GM11168 (cell line): ENCODE measurements around the gene GP9.

ENCODE experiments used
- in situ Hi-C: fragments of 300-500 bp; cut with MboI; formaldehyde crosslinking; loops from one replicate; pipeline ENCODE4 v1.12.0; 2022; ENCODE audit warnings: low sequenced_read_pairs; ENCODE audit not compliant: unreplicated experiment

The GP9 gene

DNA sequence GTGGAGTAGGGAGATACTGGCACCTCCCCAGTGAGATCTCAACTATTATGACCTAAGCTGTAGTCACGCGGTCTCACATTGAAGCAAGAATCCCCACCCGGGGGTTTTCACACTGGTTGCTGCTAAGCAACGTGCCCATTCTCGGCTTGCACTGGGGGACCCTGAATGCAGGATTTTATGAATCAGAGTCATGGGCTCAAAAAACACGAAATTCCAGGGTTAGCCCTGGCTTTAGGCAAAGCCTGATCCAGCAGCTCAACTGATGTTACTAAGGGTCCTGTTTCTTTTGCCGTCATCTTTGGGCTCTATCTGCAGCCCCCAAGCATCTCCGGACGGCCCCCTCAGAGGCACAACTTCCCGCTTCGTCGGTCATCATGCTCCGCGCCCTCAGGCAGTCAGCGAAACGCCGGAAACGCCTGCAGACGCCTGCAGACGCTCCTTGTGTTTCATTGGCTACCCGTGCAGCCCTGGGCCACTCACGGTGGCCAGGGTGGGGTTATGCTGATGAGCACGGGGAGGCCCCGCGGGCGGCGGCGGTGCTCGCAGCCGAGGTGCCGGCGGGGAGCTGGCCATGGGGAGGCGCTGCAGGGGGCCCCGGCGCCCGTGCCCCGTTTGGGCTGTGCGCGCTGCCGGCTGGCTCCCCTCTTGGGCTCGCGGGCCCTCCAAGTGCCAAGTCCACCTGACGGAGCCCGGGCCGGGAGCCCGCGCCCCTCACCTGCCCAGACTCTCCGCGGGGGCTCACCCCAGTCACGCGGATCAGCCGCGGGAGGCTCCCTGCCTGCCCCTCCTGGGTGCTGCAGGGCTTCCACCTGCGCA lies 33.6 kb upstream of the GP9 start:
- in situ Hi-C loops: no loop called here

GRCh38 chr3:129027544-129027880 lies 33.1 kb upstream of the GP9 start:
- in situ Hi-C loops: no loop called here

GRCh38 chr3:129028866-129029265 lies 31.7 kb upstream of the GP9 start:
- in situ Hi-C loops: no loop called here

GRCh38 chr3:129030611-129031010 lies 30.0 kb upstream of the GP9 start:
- in situ Hi-C loops: no loop called here

DNA sequence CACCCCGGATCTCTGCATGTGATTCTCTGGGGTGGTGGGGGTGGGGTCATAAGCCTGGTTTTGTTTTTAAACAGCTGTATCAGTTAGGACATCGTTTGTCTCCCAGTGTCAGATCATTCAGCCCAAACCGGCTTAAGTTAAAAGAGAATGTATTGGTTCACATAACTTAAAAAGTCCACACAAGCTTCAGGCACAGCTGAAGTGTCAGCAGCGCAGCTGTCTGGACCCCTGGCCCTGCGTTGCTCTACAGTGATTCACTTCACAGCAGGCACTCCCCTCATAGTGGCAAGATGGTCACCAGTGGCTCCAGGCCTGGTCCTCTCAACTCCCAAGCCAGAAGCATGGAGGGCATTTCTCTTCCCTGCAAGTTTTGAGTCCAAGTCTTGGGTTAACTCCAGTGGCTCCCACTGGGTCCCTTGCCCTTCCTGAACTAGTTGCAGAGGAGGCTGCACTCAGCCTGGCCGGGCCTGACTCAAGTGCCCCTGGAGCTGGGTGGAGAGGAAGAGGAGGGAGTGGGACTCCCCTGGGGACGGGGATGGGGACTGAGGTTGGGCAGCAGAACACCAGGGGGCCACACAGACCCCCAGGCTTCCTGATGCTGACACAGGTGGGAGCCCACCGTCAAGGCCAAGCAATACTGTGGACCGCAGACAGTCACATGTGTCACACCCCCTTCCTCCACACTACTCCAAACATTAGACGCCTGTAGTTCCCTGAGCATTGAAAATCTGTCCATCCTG lies 28.9 kb upstream of the GP9 start:
- in situ Hi-C loops: no loop called here

GRCh38 chr3:129032716-129033115 lies 27.9 kb upstream of the GP9 start:
- in situ Hi-C loops: no loop called here

DNA sequence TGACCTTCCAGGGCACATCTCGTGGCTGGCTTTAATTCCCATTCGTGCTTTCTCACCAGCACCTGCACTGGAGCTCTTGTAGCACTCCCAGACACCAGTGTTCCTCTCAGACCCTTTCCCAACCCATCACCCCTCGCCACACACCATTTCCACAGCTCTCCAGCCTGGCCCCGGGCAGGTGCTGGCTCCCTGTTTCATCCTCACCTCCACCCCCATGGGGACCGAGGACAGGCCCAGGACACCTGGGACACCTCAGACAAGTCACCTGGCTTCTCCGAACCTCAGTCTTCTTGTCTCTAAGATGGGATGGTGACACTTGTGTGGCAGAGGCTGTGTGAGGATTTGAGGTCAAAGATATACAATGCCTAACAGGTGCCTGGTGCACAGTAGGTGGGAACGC lies 27.4 kb upstream of the GP9 start:
- in situ Hi-C loops: no loop called here

DNA sequence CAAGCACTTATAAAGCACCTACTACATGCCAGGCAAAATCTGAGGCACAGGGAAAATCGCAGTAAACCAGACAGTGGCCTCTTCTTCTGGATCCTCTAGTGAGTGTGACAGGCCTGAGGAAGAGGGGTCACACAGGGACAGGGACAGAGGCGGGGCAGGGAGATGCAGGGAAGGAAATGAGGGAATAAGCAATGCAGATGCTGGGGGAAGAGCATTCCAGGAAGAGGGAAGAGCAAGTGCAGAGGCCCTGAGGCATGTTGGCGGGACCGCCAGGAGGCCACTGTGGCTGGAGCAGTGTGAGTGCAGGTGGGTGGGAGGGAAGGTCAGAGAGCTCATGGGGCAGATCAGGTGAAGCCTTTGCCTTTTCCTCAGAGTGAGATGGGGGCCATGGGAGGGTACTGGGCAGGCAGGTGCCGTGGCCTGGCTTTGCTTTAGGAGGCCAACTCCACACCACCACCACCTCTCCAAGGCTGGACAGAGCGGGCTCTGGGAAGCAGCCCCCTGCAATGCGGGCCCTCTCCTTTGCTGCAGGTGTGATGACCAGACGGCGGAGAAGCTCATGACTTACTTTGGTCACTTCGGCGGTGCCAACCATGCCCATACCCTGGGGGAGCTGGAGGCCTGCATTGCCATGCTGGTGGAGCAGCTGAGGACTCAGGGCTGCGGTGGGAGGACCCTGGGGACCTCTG lies 26.8 kb upstream of the GP9 start:
- in situ Hi-C loops: no loop called here

GRCh38 chr3:129034642-129035041 lies 25.9 kb upstream of the GP9 start:
- in situ Hi-C loops: no loop called here

DNA sequence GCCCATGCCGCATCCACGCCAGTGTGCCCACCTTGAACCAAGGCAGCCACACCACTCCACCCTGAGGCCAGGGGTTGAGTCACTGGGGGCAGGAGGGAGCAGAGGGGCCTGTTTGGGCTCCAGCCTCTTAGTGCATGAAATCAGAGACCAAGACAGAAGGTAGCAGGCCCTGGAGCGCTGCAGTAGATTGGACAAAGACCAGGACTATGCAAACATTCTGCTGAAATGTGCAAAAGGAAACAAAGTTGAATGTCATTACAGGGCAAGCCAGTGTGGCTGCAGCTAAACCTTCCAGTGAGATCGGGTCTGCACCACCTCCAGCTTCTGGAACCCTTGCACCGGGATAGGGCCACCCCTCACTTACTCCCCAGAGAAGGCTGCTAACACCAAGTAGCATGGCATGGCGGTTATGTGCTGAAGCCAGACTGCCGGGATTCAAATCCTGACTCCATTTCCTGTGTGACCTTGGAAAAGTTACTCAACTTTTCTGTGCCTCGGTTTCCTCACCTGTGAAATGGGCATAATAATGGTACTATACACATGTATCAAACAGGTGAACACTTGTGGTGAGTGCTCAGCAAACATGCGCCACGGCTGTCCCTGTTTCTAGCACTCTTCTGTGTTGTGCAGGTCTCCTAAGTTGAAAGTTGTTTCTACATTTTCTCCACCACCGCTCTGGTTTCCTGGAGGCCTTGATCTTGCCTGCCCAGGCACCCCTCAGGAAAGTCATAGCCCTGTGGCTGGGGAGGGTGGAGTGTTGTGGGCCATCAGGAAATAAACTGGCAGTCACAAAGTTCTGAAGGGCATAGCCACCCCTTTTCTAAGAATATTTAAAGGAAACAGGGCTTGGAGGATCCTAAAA lies 25.0 kb upstream of the GP9 start:
- in situ Hi-C loops: no loop called here

GRCh38 chr3:129036222-129037092 lies 24.1 kb upstream of the GP9 start:
- in situ Hi-C loops: no loop called here

DNA sequence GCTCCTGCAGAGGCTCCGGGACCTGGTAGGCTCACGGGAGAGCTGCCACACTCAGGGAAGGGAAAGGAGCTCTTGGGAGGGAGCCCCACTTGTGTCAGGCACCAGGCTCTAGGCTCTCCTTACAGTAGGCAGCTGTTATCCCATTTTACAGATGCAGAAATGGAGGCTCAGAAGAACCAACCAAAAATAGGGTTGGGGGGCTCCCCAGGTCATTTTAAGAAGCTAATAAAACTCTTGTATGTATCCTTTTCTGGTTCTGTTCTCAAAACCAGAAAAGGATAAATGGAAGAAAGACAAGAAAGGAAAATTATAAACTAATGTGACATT lies 23.5 kb upstream of the GP9 start:
- in situ Hi-C loops: no loop called here

- in situ Hi-C loops: no loop called here
Observed at GRCh38 chr3:129038121-129038855, 22.3 kb upstream of the GP9 start.

GRCh38 chr3:129039271-129040038 lies 21.1 kb upstream of the GP9 start:
- in situ Hi-C loops: no loop called here

DNA sequence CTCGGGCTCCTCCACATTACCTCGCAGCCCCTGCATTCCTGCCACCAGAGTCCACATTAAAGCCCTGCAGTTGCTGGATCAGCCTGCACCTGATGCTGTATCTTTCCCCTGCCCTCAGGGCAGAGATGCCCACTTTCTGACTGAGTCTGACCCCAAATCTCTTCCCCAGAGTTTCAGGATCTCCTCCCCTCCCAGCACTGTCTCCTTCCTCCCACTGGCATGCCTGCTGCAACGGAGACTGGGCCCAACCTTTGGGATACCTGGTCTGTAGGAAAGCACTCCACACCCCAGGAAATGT lies 20.6 kb upstream of the GP9 start:
- in situ Hi-C loops: no loop called here

- in situ Hi-C loops: no loop called here
Observed at GRCh38 chr3:129040579-129041300, 19.8 kb upstream of the GP9 start.

- in situ Hi-C loops: no loop called here
Observed at GRCh38 chr3:129045675-129046036, 14.9 kb upstream of the GP9 start.
